ENCODE measurements around the gene B4GALT5. TPM values are rescaled to one million over a fixed set of nuclear protein-coding genes. Genes with fewer than 3 reads are reported as not detected.

B4GALT5 gene
- polyA plus RNA-seq, 3 donors, result 2.4 to 18.3 (median 2.7) TPM

GRCh38 chr20:49593466-49594142 lies 120.1 kb downstream of the B4GALT5 start:
- H3K4me3 Mint-ChIP-seq, result no peak overlapping the region
- intact Hi-C loops (cut with micrococcal nuclease), result no loop called here

GRCh38 chr20:49592120-49592519 lies 121.6 kb downstream of the B4GALT5 start:
- Mint-ChIP-seq H3K36me3 (peaks cover 5 to 7% of the 10 kb centered on the region in 2 donors), H3K27me3 (ENCODE audit: low read depth in 3 of 3) (peaks cover 8 to 13% (median 9%) of the 10 kb centered on the region in 3 donors), H3K27ac (no peak overlapping the region), H3K4me1 (peaks cover 33% of the 10 kb centered on the region), H3K9me3 (peaks cover 6 to 20% (median 11%) of the 10 kb centered on the region in 7 donors), H3K4me3 (no peak overlapping the region)
- Histone ChIP-seq H3K4me3 (replicated peaks in 1 of 3; ENCODE audit: low read depth in 2 of 3, low read length in 3 of 3) (no peak overlapping the region), H3K27me3 (ENCODE audit: control insufficient read depth in 2 of 2, insufficient read depth in 2 of 2, low read length in 2 of 2) (no peaks in the 10 kb centered on the region), H2AFZ (ENCODE audit: insufficient read depth, low read depth, low read length, poor library complexity, severe bottlenecking) (no peak overlapping the region), H3K9ac (ENCODE audit: insufficient read depth, low read length, poor library complexity, severe bottlenecking) (no peak overlapping the region), H3K4me2 (replicated peaks; ENCODE audit: extremely low read depth, low read length, poor library complexity, severe bottlenecking) (no peak overlapping the region), H3K36me3 (replicated peaks in 1 of 2; ENCODE audit: control insufficient read depth in 1 of 2, insufficient read depth in 2 of 2, low read length in 2 of 2) (no peaks in the 10 kb centered on the region), H3K4me1 (ENCODE audit: control insufficient read depth in 1 of 2, insufficient read depth in 2 of 2, low read length in 2 of 2) (peaks cover 8 to 28% of the 10 kb centered on the region in 2 donors), H4K20me1 (ENCODE audit: insufficient read depth, low read length) (no peaks in the 10 kb centered on the region), H3K9me3 (replicated peaks in 1 of 2; ENCODE audit: control insufficient read depth in 1 of 2, insufficient read depth in 1 of 2, low read length in 2 of 2) (peaks cover 0 to 8% of the 10 kb centered on the region in 2 donors), H3K27ac (ENCODE audit: low read depth in 1 of 2, low read length in 2 of 2) (no peak overlapping the region), H3K79me2 (ENCODE audit: insufficient read depth, low read length) (no peaks in the 10 kb centered on the region)
- TF ChIP-seq CTCF (IDR thresholded peaks at IDR 0.05), result no peak
- DNase-seq, result no peak
- intact Hi-C loops (cut with micrococcal nuclease), result no loop called here

More at GRCh38 chr20:49593466-49594142, 120.1 kb downstream of the B4GALT5 start:
- H3K9ac ChIP-seq (ENCODE audit: insufficient read depth, low read length, poor library complexity, severe bottlenecking), result no peak overlapping the region
- 94% methylated on average over 9 of the region's 15 CpGs for WGBS (ENCODE audit: insufficient coverage)
- no peak overlapping the region for H3K4me3 ChIP-seq (replicated peaks in 1 of 3; ENCODE audit: low read depth in 2 of 3, low read length in 3 of 3)
- TF ChIP-seq CTCF (IDR thresholded peaks at IDR 0.05), result no peak
- H3K36me3 ChIP-seq (replicated peaks in 1 of 2; ENCODE audit: control insufficient read depth in 1 of 2, insufficient read depth in 2 of 2, low read length in 2 of 2), result no peaks in the 10 kb centered on the region
- H3K9me3 ChIP-seq (replicated peaks in 1 of 2; ENCODE audit: control insufficient read depth in 1 of 2, insufficient read depth in 1 of 2, low read length in 2 of 2), result peaks cover 0 to 8% of the 10 kb centered on the region in 2 donors
- peaks cover 7 to 13% (median 8%) of the 10 kb centered on the region in 3 donors for H3K27me3 Mint-ChIP-seq (ENCODE audit: low read depth in 3 of 3)
- no peaks in the 10 kb centered on the region for H3K79me2 ChIP-seq (ENCODE audit: insufficient read depth, low read length)
- H3K4me2 ChIP-seq (replicated peaks; ENCODE audit: extremely low read depth, low read length, poor library complexity, severe bottlenecking), result no peak overlapping the region
- H2AFZ ChIP-seq (ENCODE audit: insufficient read depth, low read depth, low read length, poor library complexity, severe bottlenecking), result no peak overlapping the region
- peaks cover 5 to 7% of the 10 kb centered on the region in 2 donors for H3K36me3 Mint-ChIP-seq
- H3K9me3 Mint-ChIP-seq, result peaks cover 6 to 20% (median 12%) of the 10 kb centered on the region in 7 donors
- H3K27ac Mint-ChIP-seq, result no peak overlapping the region
- H3K4me1 Mint-ChIP-seq, result peaks cover 33% of the 10 kb centered on the region
- DNase-seq, result no peak
- H3K4me1 ChIP-seq (ENCODE audit: control insufficient read depth in 1 of 2, insufficient read depth in 2 of 2, low read length in 2 of 2), result peaks cover 8 to 28% of the 10 kb centered on the region in 2 donors
- H3K27ac ChIP-seq (ENCODE audit: low read depth in 1 of 2, low read length in 2 of 2), result no peak overlapping the region
- H3K27me3 ChIP-seq (ENCODE audit: control insufficient read depth in 2 of 2, insufficient read depth in 2 of 2, low read length in 2 of 2), result no peaks in the 10 kb centered on the region
- no peaks in the 10 kb centered on the region for H4K20me1 ChIP-seq (ENCODE audit: insufficient read depth, low read length)

All from CD14-positive monocyte (primary cell).